ENCODE data around the gene SH3GL1. TPM values are rescaled to one million over a fixed set of nuclear protein-coding genes. Genes with fewer than 3 reads are reported as not detected.

The SH3GL1 gene
- polyA plus RNA-seq, 3 donors: 14.0 to 33.9 (median 15.0) TPM

DNA sequence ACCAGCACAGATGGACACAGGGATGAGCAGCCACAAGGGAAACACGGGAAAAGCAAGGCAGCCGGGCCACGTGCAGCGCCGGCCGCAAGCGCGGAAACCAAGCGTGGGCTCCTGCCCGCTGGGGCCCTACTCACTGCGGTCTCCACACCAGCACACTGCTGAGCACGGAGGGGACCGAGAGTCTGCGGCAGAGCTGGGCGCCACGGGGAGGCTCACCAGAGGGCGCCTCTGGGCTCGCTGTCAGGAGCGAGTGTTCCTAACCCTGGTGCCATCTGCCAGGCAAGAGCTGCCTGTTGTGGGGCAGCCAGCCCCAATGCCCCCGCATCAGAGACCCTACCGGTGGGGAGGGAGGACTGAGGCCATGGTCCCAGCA, 30.5 kb downstream of the SH3GL1 start:
- Mint-ChIP-seq H3K4me3 (peak overlapping the region; percentile 76 to 90), H3K27me3 (ENCODE audit: low read depth in 3 of 3) (no peaks in the 10 kb centered on the region), H3K36me3 (peaks cover 34 to 54% of the 10 kb centered on the region in 2 donors), H3K27ac (peak overlapping the region; percentile 82 to 91 (median 88)), H3K4me1 (peaks cover 56% of the 10 kb centered on the region), H3K9me3 (no peaks in the 10 kb centered on the region)
- DNase-seq: peak; percentile 54 to 61 (median 59)
- Histone ChIP-seq H3K4me3 (replicated peaks in 1 of 3; ENCODE audit: low read depth in 2 of 3, low read length in 3 of 3) (peak overlapping the region; percentile 23 to 75 (median 26)), H2AFZ (ENCODE audit: insufficient read depth, low read depth, low read length, poor library complexity, severe bottlenecking) (no peak overlapping the region), H3K4me1 (ENCODE audit: control insufficient read depth in 1 of 2, insufficient read depth in 2 of 2, low read length in 2 of 2) (peaks cover 54 to 59% of the 10 kb centered on the region in 2 donors), H3K4me2 (replicated peaks; ENCODE audit: extremely low read depth, low read length, poor library complexity, severe bottlenecking) (peak overlapping the region; percentile 88), H3K27ac (ENCODE audit: low read depth in 1 of 2, low read length in 2 of 2) (peak overlapping the region; percentile 58 to 82), H3K9me3 (replicated peaks in 1 of 2; ENCODE audit: control insufficient read depth in 1 of 2, insufficient read depth in 1 of 2, low read length in 2 of 2) (no peaks in the 10 kb centered on the region), H4K20me1 (ENCODE audit: insufficient read depth, low read length) (peaks cover 99% of the 10 kb centered on the region), H3K27me3 (ENCODE audit: control insufficient read depth in 2 of 2, insufficient read depth in 2 of 2, low read length in 2 of 2) (no peaks in the 10 kb centered on the region), H3K79me2 (ENCODE audit: insufficient read depth, low read length) (peaks cover 76% of the 10 kb centered on the region), H3K9ac (ENCODE audit: insufficient read depth, low read length, poor library complexity, severe bottlenecking) (peak overlapping the region; percentile 70), H3K36me3 (replicated peaks in 1 of 2; ENCODE audit: control insufficient read depth in 1 of 2, insufficient read depth in 2 of 2, low read length in 2 of 2) (peaks cover 15 to 26% of the 10 kb centered on the region in 2 donors)
- intact Hi-C loops (cut with micrococcal nuclease): no loop called here
- TF ChIP-seq, protein P1, sequence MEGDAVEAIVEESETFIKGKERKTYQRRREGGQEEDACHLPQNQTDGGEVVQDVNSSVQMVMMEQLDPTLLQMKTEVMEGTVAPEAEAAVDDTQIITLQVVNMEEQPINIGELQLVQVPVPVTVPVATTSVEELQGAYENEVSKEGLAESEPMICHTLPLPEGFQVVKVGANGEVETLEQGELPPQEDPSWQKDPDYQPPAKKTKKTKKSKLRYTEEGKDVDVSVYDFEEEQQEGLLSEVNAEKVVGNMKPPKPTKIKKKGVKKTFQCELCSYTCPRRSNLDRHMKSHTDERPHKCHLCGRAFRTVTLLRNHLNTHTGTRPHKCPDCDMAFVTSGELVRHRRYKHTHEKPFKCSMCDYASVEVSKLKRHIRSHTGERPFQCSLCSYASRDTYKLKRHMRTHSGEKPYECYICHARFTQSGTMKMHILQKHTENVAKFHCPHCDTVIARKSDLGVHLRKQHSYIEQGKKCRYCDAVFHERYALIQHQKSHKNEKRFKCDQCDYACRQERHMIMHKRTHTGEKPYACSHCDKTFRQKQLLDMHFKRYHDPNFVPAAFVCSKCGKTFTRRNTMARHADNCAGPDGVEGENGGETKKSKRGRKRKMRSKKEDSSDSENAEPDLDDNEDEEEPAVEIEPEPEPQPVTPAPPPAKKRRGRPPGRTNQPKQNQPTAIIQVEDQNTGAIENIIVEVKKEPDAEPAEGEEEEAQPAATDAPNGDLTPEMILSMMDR (IDR thresholded peaks at IDR 0.05): peak; percentile 58
- under 1% methylated on average over 21 of the region's 21 CpGs for WGBS (ENCODE audit: insufficient coverage)

DNA sequence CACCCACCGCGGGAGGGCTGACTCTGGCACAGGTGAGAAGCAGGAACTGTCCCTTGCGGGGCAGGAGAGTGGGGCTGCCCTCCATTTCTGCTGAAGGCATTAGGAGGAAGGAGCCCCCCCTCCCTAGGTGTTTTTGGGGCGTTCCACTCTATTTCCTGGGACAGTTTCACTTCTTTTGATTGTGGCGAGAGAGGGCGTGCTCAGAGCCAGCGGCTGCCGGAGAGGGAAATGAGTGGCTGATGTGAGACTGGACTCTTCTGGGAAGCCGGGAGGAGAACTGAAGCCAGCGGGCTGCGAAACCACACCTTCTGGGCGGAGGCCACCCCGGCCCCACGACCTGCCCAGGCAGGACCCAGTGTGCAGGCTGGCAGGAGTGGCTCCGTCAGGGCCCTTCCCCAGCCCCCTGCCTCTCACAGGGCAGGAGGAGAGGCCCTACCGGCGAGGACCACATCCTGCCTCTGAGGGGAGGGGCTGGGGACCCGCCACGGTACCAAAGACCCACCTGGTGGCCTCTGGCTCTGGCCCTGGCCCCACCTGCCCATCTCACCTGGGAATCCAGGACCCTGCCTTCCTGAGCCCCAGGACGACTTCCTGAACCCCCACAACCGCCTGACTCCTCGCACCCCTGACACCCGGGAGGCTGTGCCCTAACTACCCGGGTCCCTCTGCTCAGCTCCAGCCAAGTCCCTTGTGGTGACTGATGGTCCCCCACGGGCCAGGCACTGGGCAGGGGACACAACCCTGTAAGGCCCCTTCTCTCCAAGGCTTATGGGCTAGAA, 31.0 kb downstream of the SH3GL1 start:
- Histone ChIP-seq H3K4me2 (replicated peaks; ENCODE audit: extremely low read depth, low read length, poor library complexity, severe bottlenecking) (peak overlapping the region; percentile 88), H3K27me3 (ENCODE audit: control insufficient read depth in 2 of 2, insufficient read depth in 2 of 2, low read length in 2 of 2) (no peaks in the 10 kb centered on the region), H3K9ac (ENCODE audit: insufficient read depth, low read length, poor library complexity, severe bottlenecking) (peak overlapping the region; percentile 70), H3K79me2 (ENCODE audit: insufficient read depth, low read length) (peaks cover 70% of the 10 kb centered on the region), H4K20me1 (ENCODE audit: insufficient read depth, low read length) (peaks cover 93% of the 10 kb centered on the region), H2AFZ (ENCODE audit: insufficient read depth, low read depth, low read length, poor library complexity, severe bottlenecking) (no peak overlapping the region), H3K4me1 (ENCODE audit: control insufficient read depth in 1 of 2, insufficient read depth in 2 of 2, low read length in 2 of 2) (peaks cover 48 to 53% of the 10 kb centered on the region in 2 donors), H3K4me3 (replicated peaks in 1 of 3; ENCODE audit: low read depth in 2 of 3, low read length in 3 of 3) (peak overlapping the region; percentile 23 to 75 (median 26)), H3K9me3 (replicated peaks in 1 of 2; ENCODE audit: control insufficient read depth in 1 of 2, insufficient read depth in 1 of 2, low read length in 2 of 2) (no peaks in the 10 kb centered on the region), H3K27ac (ENCODE audit: low read depth in 1 of 2, low read length in 2 of 2) (peak overlapping the region; percentile 58 to 82), H3K36me3 (replicated peaks in 1 of 2; ENCODE audit: control insufficient read depth in 1 of 2, insufficient read depth in 2 of 2, low read length in 2 of 2) (peaks cover 15 to 31% of the 10 kb centered on the region in 2 donors)
- Mint-ChIP-seq H3K36me3 (peaks cover 35 to 57% of the 10 kb centered on the region in 2 donors), H3K27ac (peak overlapping the region; percentile 82 to 91 (median 88)), H3K9me3 (no peaks in the 10 kb centered on the region), H3K27me3 (ENCODE audit: low read depth in 3 of 3) (no peaks in the 10 kb centered on the region), H3K4me3 (peak overlapping the region; percentile 76 to 90), H3K4me1 (peaks cover 51% of the 10 kb centered on the region)
- DNase-seq: peak; percentile 53 to 71 (median 67)
- intact Hi-C loops (cut with micrococcal nuclease): no loop called here
- under 1% methylated on average over 19 of the region's 25 CpGs for whole genome bisulfite sequencing (ENCODE audit: insufficient coverage)
- TF ChIP-seq, protein P1 (IDR thresholded peaks at IDR 0.05): no peak
